Activated T-cell treated with anti-CD3 and anti-CD28 coated beads, Interleukin-2, amount 50 U/mL, for 4 hours (primary cell): Measurements from ENCODE around the gene CA9. TPM values are rescaled to one million over a fixed set of nuclear protein-coding genes. Genes with fewer than 3 reads are reported as not detected.

Experiments
- ATAC-seq, 2 donors: fragments of 200-7000 bp; cut with Tn5 transposase; one replicate each; pipeline ENCODE4 v1.10.0; 2021
- DNase-seq: peaks from one replicate; pipeline ENCODE4 v3.0.0-alpha.2; 2020
- H3K27me3 Mint-ChIP-seq: one replicate; pipeline ENCODE4 v1.8.0; 2021; ENCODE audit warnings: low read depth, mixed read lengths
- H3K36me3 Mint-ChIP-seq: one replicate; pipeline ENCODE4 v1.8.0; 2022; ENCODE audit warnings: mixed read lengths; ENCODE audit not compliant: insufficient read depth
- H3K4me1 Mint-ChIP-seq: one replicate; pipeline ENCODE4 v1.8.0; 2021; ENCODE audit warnings: low read depth, mixed read lengths
- H3K4me3 Mint-ChIP-seq: one replicate; pipeline ENCODE4 v1.8.0; 2021; ENCODE audit warnings: mild to moderate bottlenecking, moderate library complexity, mixed read lengths
- H3K9me3 Mint-ChIP-seq: one replicate; pipeline ENCODE4 v1.8.0; 2021; ENCODE audit warnings: mixed read lengths
- total RNA-seq, 3 donors: library from RNA; stranded (reverse); gene quantifications; one replicate each; pipeline ENCODE4 v1.2.1, GENCODE V29; 2021

The CA9 gene
- total RNA-seq, 3 donors from 2014 or later, result 0.24 to 0.46 TPM; not detected in 1

GRCh38 chr9:35679091-35679490, 5.4 kb downstream of the CA9 start:
- Mint-ChIP-seq H3K4me1 (peaks cover 8% of the 10 kb centered on the region), H3K4me3 (no peak overlapping the region), H3K36me3 (no peaks in the 10 kb centered on the region), H3K9me3 (no peaks in the 10 kb centered on the region), H3K27me3 (peaks cover 9% of the 10 kb centered on the region)
- DNase-seq (no peak), ATAC-seq (no peak)

GRCh38 chr9:35679766-35680330, 6.1 kb downstream of the CA9 start:
- H3K27me3 Mint-ChIP-seq, result peaks cover 4% of the 10 kb centered on the region
- no peaks in the 10 kb centered on the region for H3K9me3 Mint-ChIP-seq
- ATAC-seq, result no peak
- no peak overlapping the region for H3K4me3 Mint-ChIP-seq
- H3K36me3 Mint-ChIP-seq, result no peaks in the 10 kb centered on the region
- DNase-seq, result no peak
- peaks cover 4% of the 10 kb centered on the region for H3K4me1 Mint-ChIP-seq

GRCh38 chr9:35680331-35681105, 6.8 kb downstream of the CA9 start:
- ATAC-seq (no peak), DNase-seq (no peak)
- Mint-ChIP-seq H3K9me3 (no peaks in the 10 kb centered on the region), H3K4me3 (no peak overlapping the region), H3K4me1 (peaks cover 4% of the 10 kb centered on the region), H3K36me3 (no peaks in the 10 kb centered on the region), H3K27me3 (peaks cover 4% of the 10 kb centered on the region)

GRCh38 chr9:35681341-35682002, 7.7 kb downstream of the CA9 start:
- H3K4me3 Mint-ChIP-seq, result no peak overlapping the region
- no peak for DNase-seq
- peaks cover under 1% of the 10 kb centered on the region for H3K27me3 Mint-ChIP-seq
- H3K36me3 Mint-ChIP-seq, result no peaks in the 10 kb centered on the region
- ATAC-seq, result no peak
- peaks cover under 1% of the 10 kb centered on the region for H3K4me1 Mint-ChIP-seq
- H3K9me3 Mint-ChIP-seq, result no peaks in the 10 kb centered on the region

GRCh38 chr9:35682051-35682450, 8.3 kb downstream of the CA9 start:
- DNase-seq (no peak), ATAC-seq (no peak)
- H3K36me3 Mint-ChIP-seq, result no peaks in the 10 kb centered on the region
- H3K4me3 Mint-ChIP-seq, result no peak overlapping the region
- peaks cover 3% of the 10 kb centered on the region for H3K4me1 Mint-ChIP-seq
- no peaks in the 10 kb centered on the region for H3K9me3 Mint-ChIP-seq
- no peaks in the 10 kb centered on the region for H3K27me3 Mint-ChIP-seq

GRCh38 chr9:35682520-35683315, 9.0 kb downstream of the CA9 start:
- Mint-ChIP-seq H3K4me1 (peaks cover 3% of the 10 kb centered on the region), H3K36me3 (no peaks in the 10 kb centered on the region), H3K9me3 (no peaks in the 10 kb centered on the region), H3K27me3 (no peaks in the 10 kb centered on the region), H3K4me3 (no peak overlapping the region)
- no peak for ATAC-seq
- DNase-seq, result no peak

GRCh38 chr9:35683323-35683722, 9.6 kb downstream of the CA9 start:
- no peak for DNase-seq
- ATAC-seq, result no peak
- no peaks in the 10 kb centered on the region for H3K9me3 Mint-ChIP-seq
- H3K4me3 Mint-ChIP-seq, result no peak overlapping the region
- no peaks in the 10 kb centered on the region for H3K27me3 Mint-ChIP-seq
- H3K36me3 Mint-ChIP-seq, result no peaks in the 10 kb centered on the region
- peaks cover 7% of the 10 kb centered on the region for H3K4me1 Mint-ChIP-seq

GRCh38 chr9:35684921-35685320, 11.2 kb downstream of the CA9 start:
- Mint-ChIP-seq H3K4me3 (no peak overlapping the region), H3K4me1 (peaks cover 16% of the 10 kb centered on the region), H3K27me3 (no peaks in the 10 kb centered on the region), H3K36me3 (no peaks in the 10 kb centered on the region), H3K9me3 (no peaks in the 10 kb centered on the region)
- no peak for ATAC-seq
- no peak for DNase-seq

GRCh38 chr9:35685506-35685905, 11.8 kb downstream of the CA9 start:
- ATAC-seq (no peak), DNase-seq (no peak)
- H3K4me1 Mint-ChIP-seq, result peaks cover 16% of the 10 kb centered on the region
- no peak overlapping the region for H3K4me3 Mint-ChIP-seq
- no peaks in the 10 kb centered on the region for H3K36me3 Mint-ChIP-seq
- no peaks in the 10 kb centered on the region for H3K27me3 Mint-ChIP-seq
- no peaks in the 10 kb centered on the region for H3K9me3 Mint-ChIP-seq

GRCh38 chr9:35686222-35687203, 12.8 kb downstream of the CA9 start:
- Mint-ChIP-seq H3K9me3 (no peaks in the 10 kb centered on the region), H3K4me1 (peaks cover 19% of the 10 kb centered on the region), H3K36me3 (no peaks in the 10 kb centered on the region), H3K4me3 (no peak overlapping the region), H3K27me3 (no peaks in the 10 kb centered on the region)
- ATAC-seq (no peak), DNase-seq (no peak)

GRCh38 chr9:35687306-35687705, 13.6 kb downstream of the CA9 start:
- Mint-ChIP-seq H3K4me1 (peaks cover 20% of the 10 kb centered on the region), H3K4me3 (no peak overlapping the region), H3K36me3 (no peaks in the 10 kb centered on the region), H3K9me3 (no peaks in the 10 kb centered on the region), H3K27me3 (no peaks in the 10 kb centered on the region)
- DNase-seq (no peak), ATAC-seq (no peak)

- DNase-seq (no peak), ATAC-seq (no peak)
- no peaks in the 10 kb centered on the region for H3K36me3 Mint-ChIP-seq
- no peak overlapping the region for H3K4me3 Mint-ChIP-seq
- no peaks in the 10 kb centered on the region for H3K27me3 Mint-ChIP-seq
- no peaks in the 10 kb centered on the region for H3K9me3 Mint-ChIP-seq
- H3K4me1 Mint-ChIP-seq, result peaks cover 20% of the 10 kb centered on the region
Measured at GRCh38 chr9:35687972-35688557, 14.3 kb downstream of the CA9 start.
